ENCODE results near the gene TMEM151B. TPM values are rescaled to one million over a fixed set of nuclear protein-coding genes. Genes with fewer than 3 reads are reported as not detected.

The TMEM151B gene
- total RNA-seq, 1 donor from 2014 or later = 0.07 TPM

- no peak for DNase-seq (ENCODE audit: low read depth, low spot score)
These were observed 5.9 kb upstream of the TMEM151B start for GRCh38 chr6:44264154-44265006.

- peak; percentile 65 for DNase-seq (ENCODE audit: low read depth, low spot score)
These were observed 5.1 kb upstream of the TMEM151B start, which contains the start of gene NFKBIE for GRCh38 chr6:44265007-44265721. Gene NFKBIE, minus strand, starts transcription at chr6:44265551. Its CDS starts 205 bp downstream, at chr6:44265346.

- DNase-seq (ENCODE audit: low read depth, low spot score) = no peak
These were observed 4.5 kb upstream of the TMEM151B start for GRCh38 chr6:44265722-44266233.

- DNase-seq (ENCODE audit: low read depth, low spot score) = no peak
These were observed 3.9 kb upstream of the TMEM151B start for GRCh38 chr6:44266347-44266746.

- no peak for DNase-seq (ENCODE audit: low read depth, low spot score)
These were observed 3.0 kb upstream of the TMEM151B start for GRCh38 chr6:44267252-44267651.

- no peak for DNase-seq (ENCODE audit: low read depth, low spot score)
These were observed 2.1 kb upstream of the TMEM151B start for GRCh38 chr6:44268095-44268628.

- DNase-seq (ENCODE audit: low read depth, low spot score) = no peak
These were observed 901 bp upstream of the TMEM151B start for GRCh38 chr6:44269178-44269920.

- DNase-seq (ENCODE audit: low read depth, low spot score) = no peak
These were observed 516 bp downstream of the TMEM151B start for GRCh38 chr6:44270526-44271405.

GRCh38 chr6:44271406-44271723 is 1.1 kb downstream of the TMEM151B start:
- DNase-seq (ENCODE audit: low read depth, low spot score) = no peak

- no peak for DNase-seq (ENCODE audit: low read depth, low spot score)
These were observed 1.7 kb downstream of the TMEM151B start for GRCh38 chr6:44271914-44272313.

- DNase-seq (ENCODE audit: low read depth, low spot score) = no peak
These were observed 2.3 kb downstream of the TMEM151B start for GRCh38 chr6:44272529-44272928.

GRCh38 chr6:44272999-44273566 is 2.8 kb downstream of the TMEM151B start:
- DNase-seq (ENCODE audit: low read depth, low spot score) = no peak

GRCh38 chr6:44273617-44274016 is 3.4 kb downstream of the TMEM151B start:
- no peak for DNase-seq (ENCODE audit: low read depth, low spot score)

GRCh38 chr6:44275271-44275748 is 5.1 kb downstream of the TMEM151B start:
- DNase-seq (ENCODE audit: low read depth, low spot score) = no peak

- no peak for DNase-seq (ENCODE audit: low read depth, low spot score)
These were observed 5.7 kb downstream of the TMEM151B start for GRCh38 chr6:44275749-44276648.

GRCh38 chr6:44276667-44277640 is 6.7 kb downstream of the TMEM151B start:
- no peak for DNase-seq (ENCODE audit: low read depth, low spot score)

- no peak for DNase-seq (ENCODE audit: low read depth, low spot score)
These were observed 7.5 kb downstream of the TMEM151B start for GRCh38 chr6:44277763-44278162.

- DNase-seq (ENCODE audit: low read depth, low spot score) = no peak
These were observed 8.1 kb downstream of the TMEM151B start for GRCh38 chr6:44278315-44278714.

Data from pulmonary artery endothelial cell (primary cell).